CD4-positive, alpha-beta T cell treated with Interleukin-4 for 1 hour (primary cell): ENCODE results near the gene KNOP1.
"Not testable (repeated sequence)": the region's sequence is repeated elsewhere in the genome, so short reads cannot be mapped to it uniquely, and the experiment has no call there.

Experiments
- DNase-seq, 2 donors: peaks; one replicate each; pipeline ENCODE4 v3.0.0-alpha.2; 2020 to 2022

The KNOP1 gene

GRCh38 chr16:19680881-19681340 is 37.1 kb downstream of the KNOP1 start:
- no peak for DNase-seq

- not testable (repeated sequence) for DNase-seq
Measured at GRCh38 chr16:19679281-19679680, 38.7 kb downstream of the KNOP1 start.

- DNase-seq: no peak
Measured at GRCh38 chr16:19678804-19679203, 39.2 kb downstream of the KNOP1 start.

- DNase-seq: no peak
Measured at GRCh38 chr16:19677402-19677801, 40.6 kb downstream of the KNOP1 start.

GRCh38 chr16:19674485-19674884 is 43.5 kb downstream of the KNOP1 start:
- no peak for DNase-seq

GRCh38 chr16:19672378-19672777 is 45.6 kb downstream of the KNOP1 start:
- DNase-seq: no peak

GRCh38 chr16:19666477-19666876 is 51.5 kb downstream of the KNOP1 start:
- no peak for DNase-seq

GRCh38 chr16:19665313-19665712 is 52.7 kb downstream of the KNOP1 start:
- DNase-seq: not testable (repeated sequence)

- no peak for DNase-seq
Measured at GRCh38 chr16:19664166-19664565, 53.9 kb downstream of the KNOP1 start.

GRCh38 chr16:19662351-19662750 is 55.7 kb downstream of the KNOP1 start:
- no peak for DNase-seq

- no peak for DNase-seq
Measured at GRCh38 chr16:19660432-19660831, 57.6 kb downstream of the KNOP1 start.

- DNase-seq: no peak
Measured at GRCh38 chr16:19659554-19659953, 58.5 kb downstream of the KNOP1 start.

- DNase-seq: no peak
Measured at GRCh38 chr16:19657831-19658230, 60.2 kb downstream of the KNOP1 start.

- DNase-seq: no peak
Measured at GRCh38 chr16:19655242-19655777, 62.7 kb downstream of the KNOP1 start.

GRCh38 chr16:19654147-19654546 is 63.9 kb downstream of the KNOP1 start:
- DNase-seq: no peak
